ENCODE results near the gene SPDL1.
A peak's percentile ranks its signal among the peaks of the same experiment; 100 is the strongest.

- peak; percentile 51 for TF ChIP-seq CTCF (IDR thresholded peaks at IDR 0.05; ENCODE audit: insufficient read depth, low read length, poor library complexity, severe bottlenecking)
- no peak for TF ChIP-seq EZH2phosphoT487 (conservative IDR thresholded peaks at IDR 0.05; ENCODE audit: low read length)
These were observed 1.9 kb upstream of the SPDL1 start for GRCh38 chr5:169581580-169582227.

Measured in SU-DHL-6 (cell line).